Kidney (tissue), 14 donors: Measurements from ENCODE around the gene AEBP1. TPM values are rescaled to one million over a fixed set of nuclear protein-coding genes. Genes with fewer than 3 reads are reported as not detected.

Experiments
- DNase-seq, 5 donors: peaks; one replicate each; pipeline ENCODE4 v3.0.0-alpha.2; 2013 to 2020
- FAIRE-seq: peaks from 2 replicates; lab custom pipeline; 2012; peaks lifted over from hg19 to GRCh38; lab: Jason Lieb, UNC
- H3K27ac ChIP-seq, 2 donors: one replicate each; pipeline ENCODE4 v1.7.0; 2013; ENCODE audit warnings: low read depth in 2 of 2, low read length in 2 of 2, inconsistent platforms in 1 of 2
- H3K27me3 ChIP-seq: one replicate; pipeline ENCODE4 v1.7.1; 2013; ENCODE audit warnings: low read length, inconsistent platforms; ENCODE audit not compliant: control insufficient read depth, insufficient read depth
- H3K36me3 ChIP-seq, 3 donors: one replicate each; pipeline versions ENCODE4 v1.7.0 to v1.7.1; 2013; ENCODE audit warnings: low read length in 3 of 3, control low read depth in 1 of 3, inconsistent platforms in 1 of 3; ENCODE audit not compliant: insufficient read depth in 3 of 3, control insufficient read depth in 2 of 3
- H3K4me1 ChIP-seq, 3 donors: one replicate each; pipeline versions ENCODE4 v1.7.0 to v1.7.1; 2013; ENCODE audit warnings: low read length in 3 of 3, inconsistent platforms in 1 of 3, low read depth in 1 of 3; ENCODE audit not compliant: control insufficient read depth in 2 of 3, insufficient read depth in 2 of 3
- H3K4me3 ChIP-seq, 3 donors: one replicate each; pipeline versions ENCODE4 v1.7.0 to v1.8.1; 2013; ENCODE audit warnings: low read length in 3 of 3, control low read depth in 1 of 3, inconsistent platforms in 1 of 3
- H3K9ac ChIP-seq, 3 donors: one replicate each; pipeline versions ENCODE4 v1.7.0 to v1.7.1; 2013; ENCODE audit warnings: low read length in 3 of 3, control low read depth in 1 of 3, inconsistent platforms in 1 of 3
- H3K9me3 ChIP-seq, 3 donors: one replicate each; pipeline versions ENCODE4 v1.7.0 to v1.7.1; 2013; ENCODE audit warnings: low read length in 3 of 3, control low read depth in 1 of 3, inconsistent platforms in 1 of 3; ENCODE audit not compliant: control insufficient read depth in 2 of 3, insufficient read depth in 1 of 3
- intact Hi-C: fragments of 100-400 bp; cut with DNase I; formaldehyde crosslinking; loops from one replicate; pipeline ENCODE4 v1.11.1; 2022
- polyA plus RNA-seq: library from polyadenylated mRNA; stranded (reverse); fragments of 350-450 nt; fragmentation: Illumina TruSeq; extraction: RNeasy Lipid Tissue Mini Kit (QIAGEN cat#74804); gene quantifications from one replicate; pipeline ENCODE4 v1.2.3, GENCODE V29; 2014; ENCODE audit warnings: low read depth, low replicate concordance; ENCODE audit not compliant: insufficient read depth
- total RNA-seq: library from RNA; stranded (reverse); fragmentation: NEBNext Ultra II Directional; extraction: Animal tissue kit (Norgen Biotek cat#: 25700); gene quantifications from one replicate; pipeline ENCODE4 v1.2.1, GENCODE V29; 2021
- TF ChIP-seq, protein P1 (sequence below): IDR thresholded peaks from 3 replicates; pipeline ENCODE4 v1.5.1; 2012; ENCODE audit warnings: mild to moderate bottlenecking, moderate library complexity, borderline replicate concordance; ENCODE audit not compliant: insufficient read depth; ENCODE audit errors: extremely low read depth
- donor health status: control.
- donor health status: control.
- donor health status: control.
- donor health status: control.
- donor health status: control.
- donor health status: DM: yes; HTN: yes; CAD: no.
- donor health status: Normal renal cell carcinoma (clear cell type).

The AEBP1 gene
- total and polyA plus RNA-seq, 2 donors from 2014 or later, result 89.4 to 164 TPM

DNA sequence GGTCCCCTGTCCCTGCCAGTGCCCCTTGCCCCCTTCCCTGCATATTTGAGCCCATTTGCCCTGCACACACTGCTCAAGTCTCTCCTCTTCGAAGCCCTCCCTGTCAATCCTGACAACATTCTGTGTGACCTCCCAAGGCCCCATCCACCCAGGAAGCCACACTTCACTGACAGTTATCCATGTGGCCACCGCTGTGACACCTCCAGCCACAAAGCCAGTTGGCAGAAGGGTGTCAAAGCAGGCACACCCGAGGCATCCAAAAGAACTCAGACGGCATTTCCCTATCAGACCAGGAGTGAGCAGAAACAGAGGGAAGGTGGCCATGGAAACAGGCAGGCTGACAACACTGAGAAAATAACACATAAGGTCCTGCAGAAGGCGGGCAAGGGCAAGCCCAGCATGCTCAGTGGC is 26.5 kb upstream of the AEBP1 start:
- DNase-seq, result peak in 2 of 5 donors; percentile 38 to 43
- peak overlapping the region in 1 of 2 donors; percentile 36 for H3K27ac ChIP-seq
- TF ChIP-seq, protein P1, sequence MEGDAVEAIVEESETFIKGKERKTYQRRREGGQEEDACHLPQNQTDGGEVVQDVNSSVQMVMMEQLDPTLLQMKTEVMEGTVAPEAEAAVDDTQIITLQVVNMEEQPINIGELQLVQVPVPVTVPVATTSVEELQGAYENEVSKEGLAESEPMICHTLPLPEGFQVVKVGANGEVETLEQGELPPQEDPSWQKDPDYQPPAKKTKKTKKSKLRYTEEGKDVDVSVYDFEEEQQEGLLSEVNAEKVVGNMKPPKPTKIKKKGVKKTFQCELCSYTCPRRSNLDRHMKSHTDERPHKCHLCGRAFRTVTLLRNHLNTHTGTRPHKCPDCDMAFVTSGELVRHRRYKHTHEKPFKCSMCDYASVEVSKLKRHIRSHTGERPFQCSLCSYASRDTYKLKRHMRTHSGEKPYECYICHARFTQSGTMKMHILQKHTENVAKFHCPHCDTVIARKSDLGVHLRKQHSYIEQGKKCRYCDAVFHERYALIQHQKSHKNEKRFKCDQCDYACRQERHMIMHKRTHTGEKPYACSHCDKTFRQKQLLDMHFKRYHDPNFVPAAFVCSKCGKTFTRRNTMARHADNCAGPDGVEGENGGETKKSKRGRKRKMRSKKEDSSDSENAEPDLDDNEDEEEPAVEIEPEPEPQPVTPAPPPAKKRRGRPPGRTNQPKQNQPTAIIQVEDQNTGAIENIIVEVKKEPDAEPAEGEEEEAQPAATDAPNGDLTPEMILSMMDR, result no peak
- H3K9ac ChIP-seq, result no peak overlapping the region
- H3K36me3 ChIP-seq, result peaks cover 2 to 46% (median 7%) of the 10 kb centered on the region in 3 donors
- peaks cover 3 to 51% (median 46%) of the 10 kb centered on the region in 3 donors for H3K4me1 ChIP-seq
- intact Hi-C loops, result no loop called here
- no peaks in the 10 kb centered on the region for H3K27me3 ChIP-seq
- no peaks in the 10 kb centered on the region for H3K9me3 ChIP-seq
- no peak overlapping the region for H3K4me3 ChIP-seq
- FAIRE-seq, result no peak

DNA sequence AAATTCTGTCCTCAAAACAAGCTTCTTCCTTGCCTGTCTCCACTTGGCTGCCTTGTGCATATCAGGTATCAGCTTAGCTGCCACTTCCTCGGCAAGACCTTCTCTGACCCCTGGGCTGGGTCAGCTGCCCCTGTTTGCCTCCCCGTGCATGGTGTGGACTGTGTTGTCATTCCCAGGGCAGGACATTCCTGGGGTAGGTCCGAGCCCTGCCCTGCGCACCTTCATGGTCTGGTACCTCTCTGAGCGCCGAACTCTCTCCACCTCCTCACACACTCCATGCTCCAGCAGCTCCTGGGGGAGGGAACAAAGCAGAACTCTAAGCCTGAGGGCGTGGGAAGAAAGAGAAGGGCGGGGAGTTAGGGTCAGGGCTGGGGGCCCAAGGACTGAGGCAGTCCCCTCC is 25.6 kb upstream of the AEBP1 start:
- peak overlapping the region in 1 of 2 donors; percentile 36 for H3K27ac ChIP-seq
- DNase-seq (peak; percentile 86 to 91 (median 88)), FAIRE-seq (no peak)
- peaks cover 3 to 47% (median 39%) of the 10 kb centered on the region in 3 donors for H3K4me1 ChIP-seq
- intact Hi-C loops, result no loop called here
- peaks cover 2 to 38% (median 7%) of the 10 kb centered on the region in 3 donors for H3K36me3 ChIP-seq
- H3K27me3 ChIP-seq, result no peaks in the 10 kb centered on the region
- H3K9ac ChIP-seq, result peak overlapping the region in 1 of 3 donors; percentile 7
- no peaks in the 10 kb centered on the region for H3K9me3 ChIP-seq
- TF ChIP-seq, protein P1, result no peak
- no peak overlapping the region for H3K4me3 ChIP-seq

GRCh38 chr7:44079331-44080021 is 24.7 kb upstream of the AEBP1 start:
- Histone ChIP-seq H3K27ac (peak overlapping the region in 1 of 2 donors; percentile 7), H3K27me3 (no peaks in the 10 kb centered on the region), H3K4me1 (peaks cover 3 to 42% (median 38%) of the 10 kb centered on the region in 3 donors), H3K9ac (peak overlapping the region in 1 of 3 donors; percentile 7), H3K9me3 (no peaks in the 10 kb centered on the region), H3K4me3 (no peak overlapping the region), H3K36me3 (peaks cover 2 to 36% (median 7%) of the 10 kb centered on the region in 3 donors)
- TF ChIP-seq, protein P1, result no peak
- intact Hi-C loops, result no loop called here
- DNase-seq (peak in 2 of 5 donors; percentile 53 to 65), FAIRE-seq (no peak)
